Prostate gland (tissue), 2 donors: Measurements from ENCODE around the gene ITSN1.

Source experiments
- POLR2A ChIP-seq: fragments of 450-650 bp; IDR thresholded peaks from one replicate; pipeline ENCODE4 v1.6.1; 2016; ENCODE audit warnings: antibody characterized with exemption, mild to moderate bottlenecking
- POLR2AphosphoS5 ChIP-seq: sonication (generic); formaldehyde crosslinking; IDR thresholded peaks from one replicate; pipeline ENCODE4 v1.6.1; 2017; ENCODE audit warnings: antibody characterized with exemption
- TF ChIP-seq, protein P1 (sequence below), 4 experiments: fragments of 200-600 bp in 2 of 4; fragments of 450-650 bp in 2 of 4; sonication (generic) in 2 of 4; IDR thresholded peaks; 1 replicate in 3 of 4; 2 replicates in 1 of 4; pipeline ENCODE4 v1.5.1; 2016 to 2019; ENCODE audit warnings: antibody characterized with exemption in 4 of 4, mild to moderate bottlenecking in 2 of 4, moderate library complexity in 2 of 4

DNA sequence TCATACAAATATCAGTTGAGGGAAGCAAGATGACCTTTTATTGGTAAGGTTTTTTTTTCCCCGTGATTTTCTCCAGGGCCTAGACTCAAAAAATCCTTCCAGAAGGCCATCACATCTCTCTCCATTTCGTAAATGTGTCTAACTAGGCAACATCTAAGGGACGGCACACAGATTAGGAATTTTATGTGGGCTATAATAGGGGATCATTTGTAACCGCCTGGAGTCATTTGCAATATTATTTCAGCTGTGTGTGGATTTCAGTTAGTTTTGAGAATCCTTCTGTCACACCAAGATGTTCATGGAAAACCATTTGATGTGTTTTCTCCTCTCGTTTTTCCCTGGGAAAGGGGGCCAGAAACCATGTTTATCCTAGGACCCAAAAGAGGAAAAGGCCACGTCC lies 210.2 kb downstream of the ITSN1 start:
- TF ChIP-seq POLR2AphosphoS5 (no peak), POLR2A (no peak)
- TF ChIP-seq, protein P1, sequence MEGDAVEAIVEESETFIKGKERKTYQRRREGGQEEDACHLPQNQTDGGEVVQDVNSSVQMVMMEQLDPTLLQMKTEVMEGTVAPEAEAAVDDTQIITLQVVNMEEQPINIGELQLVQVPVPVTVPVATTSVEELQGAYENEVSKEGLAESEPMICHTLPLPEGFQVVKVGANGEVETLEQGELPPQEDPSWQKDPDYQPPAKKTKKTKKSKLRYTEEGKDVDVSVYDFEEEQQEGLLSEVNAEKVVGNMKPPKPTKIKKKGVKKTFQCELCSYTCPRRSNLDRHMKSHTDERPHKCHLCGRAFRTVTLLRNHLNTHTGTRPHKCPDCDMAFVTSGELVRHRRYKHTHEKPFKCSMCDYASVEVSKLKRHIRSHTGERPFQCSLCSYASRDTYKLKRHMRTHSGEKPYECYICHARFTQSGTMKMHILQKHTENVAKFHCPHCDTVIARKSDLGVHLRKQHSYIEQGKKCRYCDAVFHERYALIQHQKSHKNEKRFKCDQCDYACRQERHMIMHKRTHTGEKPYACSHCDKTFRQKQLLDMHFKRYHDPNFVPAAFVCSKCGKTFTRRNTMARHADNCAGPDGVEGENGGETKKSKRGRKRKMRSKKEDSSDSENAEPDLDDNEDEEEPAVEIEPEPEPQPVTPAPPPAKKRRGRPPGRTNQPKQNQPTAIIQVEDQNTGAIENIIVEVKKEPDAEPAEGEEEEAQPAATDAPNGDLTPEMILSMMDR (IDR thresholded peaks at IDR 0.05): no peak
